GM18517 (cell line): ENCODE data around the gene GDPD2.
A peak's percentile ranks its signal among the peaks of the same experiment; 100 is the strongest.

ENCODE experiments used
- ATAC-seq: cut with Tn5 transposase; IDR thresholded peaks from one replicate; pipeline ENCODE4 v1.9.1; 2021; ENCODE audit warnings: mild to moderate bottlenecking, moderate library complexity; ENCODE audit not compliant: unreplicated experiment

The GDPD2 gene

DNA sequence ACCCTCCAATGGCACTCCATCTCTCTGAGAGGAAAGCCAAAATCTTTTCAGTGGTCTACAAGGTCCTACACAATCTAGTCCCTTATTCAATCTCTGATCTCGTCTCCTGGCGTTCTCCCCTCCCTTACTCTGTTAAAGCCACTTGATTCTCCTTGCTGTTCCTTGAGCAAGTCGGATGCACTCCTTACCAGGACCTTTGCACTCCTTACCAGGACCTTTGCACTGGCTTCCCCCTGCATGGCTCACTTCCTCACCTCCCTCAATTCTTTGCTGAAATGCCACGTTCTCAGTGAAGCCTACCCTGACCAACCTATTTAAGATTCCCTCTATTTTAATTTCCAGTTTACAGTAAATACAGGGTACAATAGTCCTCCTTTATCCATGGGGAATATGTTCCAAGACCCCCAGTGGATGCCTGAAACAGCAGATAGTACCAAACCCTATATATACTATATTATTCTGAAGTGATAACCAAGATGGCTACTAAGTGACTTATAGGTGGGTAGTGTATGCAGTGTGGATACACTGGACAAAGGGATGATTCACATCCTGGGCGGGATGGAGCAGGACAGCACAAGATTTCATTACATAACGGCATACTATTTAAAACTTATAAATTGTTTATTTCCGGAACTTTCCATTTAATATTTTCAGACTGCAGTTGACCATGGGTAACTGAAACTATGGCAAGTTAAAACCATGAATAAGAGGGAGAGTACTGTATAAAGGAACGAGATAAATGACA, 15.0 kb downstream of the GDPD2 start:
- no peak for ATAC-seq

DNA sequence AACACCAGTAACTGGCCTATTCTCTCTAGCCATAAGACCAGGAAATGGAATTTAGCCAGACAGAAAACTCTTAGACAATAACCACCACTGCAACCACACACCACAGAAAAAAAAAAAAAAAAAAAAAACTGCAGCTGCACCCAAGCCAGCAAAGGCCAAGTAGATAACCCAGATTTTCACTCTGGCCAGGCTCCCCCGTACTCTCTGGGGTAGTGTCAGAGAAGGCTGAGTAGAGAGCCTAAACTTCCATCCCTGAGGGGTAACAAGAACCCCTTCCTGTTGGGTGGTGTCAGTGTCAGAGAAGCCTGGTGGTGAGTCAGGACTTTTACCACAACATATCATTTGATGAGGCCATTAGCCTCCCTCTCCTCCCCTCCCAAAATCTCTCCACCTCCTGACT, 15.9 kb downstream of the GDPD2 start:
- ATAC-seq: no peak

DNA sequence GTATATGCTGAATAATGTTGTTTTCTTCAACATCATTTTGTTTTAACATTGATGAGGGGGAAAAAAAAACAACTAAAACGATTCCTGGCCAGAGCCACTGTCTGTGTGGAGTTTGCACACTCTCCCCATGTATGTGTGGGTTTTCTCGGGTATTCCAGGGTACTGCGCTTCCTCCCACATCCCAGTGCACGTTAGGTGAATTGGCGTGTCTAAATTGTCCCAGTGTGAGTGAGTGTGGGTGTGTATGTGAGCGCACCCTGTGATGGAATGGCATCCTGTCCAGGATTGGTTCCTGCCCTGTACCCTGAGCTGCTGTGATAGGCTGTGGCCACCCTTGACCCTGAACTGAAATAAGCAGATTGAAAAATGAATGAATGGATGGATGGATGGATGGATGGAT, 19.1 kb downstream of the GDPD2 start:
- no peak for ATAC-seq

DNA sequence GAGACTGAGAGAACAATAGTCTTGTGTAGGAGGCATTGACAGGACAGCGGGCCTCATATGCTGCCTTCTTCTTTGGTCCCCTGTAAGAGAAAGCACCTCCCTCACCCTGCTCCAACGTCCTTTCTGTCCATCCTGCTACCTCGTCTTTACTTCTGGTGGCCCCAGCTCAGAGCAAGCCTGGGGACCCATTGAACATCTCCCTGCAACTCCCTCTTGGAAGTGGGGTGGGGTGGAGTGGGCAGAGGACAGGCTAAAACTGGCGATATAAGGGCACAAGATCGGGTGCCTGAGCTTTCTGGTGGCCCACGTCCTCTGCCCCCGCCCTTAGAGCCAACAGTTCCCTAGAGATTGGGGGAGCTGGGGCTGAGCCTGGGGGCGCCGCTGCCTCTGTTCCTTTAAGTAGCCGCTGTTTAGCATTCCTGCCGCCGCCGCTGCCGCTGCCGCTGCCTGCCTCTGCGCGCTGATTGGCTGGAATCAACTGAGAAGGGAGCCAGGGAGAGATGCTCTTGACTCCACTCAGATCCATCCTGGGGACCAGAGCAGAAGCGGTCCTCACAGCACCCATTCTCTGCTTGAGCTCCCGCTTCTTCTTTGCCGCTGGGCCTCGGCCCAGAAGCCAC, 21.3 kb downstream of the GDPD2 start, which contains the start of gene DLG3:
DLG3 (plus strand) TSS at position 510 of the 620 bp plus-strand sequence. CDS start 367 bp downstream, outside the sequence.
- no peak for ATAC-seq

DNA sequence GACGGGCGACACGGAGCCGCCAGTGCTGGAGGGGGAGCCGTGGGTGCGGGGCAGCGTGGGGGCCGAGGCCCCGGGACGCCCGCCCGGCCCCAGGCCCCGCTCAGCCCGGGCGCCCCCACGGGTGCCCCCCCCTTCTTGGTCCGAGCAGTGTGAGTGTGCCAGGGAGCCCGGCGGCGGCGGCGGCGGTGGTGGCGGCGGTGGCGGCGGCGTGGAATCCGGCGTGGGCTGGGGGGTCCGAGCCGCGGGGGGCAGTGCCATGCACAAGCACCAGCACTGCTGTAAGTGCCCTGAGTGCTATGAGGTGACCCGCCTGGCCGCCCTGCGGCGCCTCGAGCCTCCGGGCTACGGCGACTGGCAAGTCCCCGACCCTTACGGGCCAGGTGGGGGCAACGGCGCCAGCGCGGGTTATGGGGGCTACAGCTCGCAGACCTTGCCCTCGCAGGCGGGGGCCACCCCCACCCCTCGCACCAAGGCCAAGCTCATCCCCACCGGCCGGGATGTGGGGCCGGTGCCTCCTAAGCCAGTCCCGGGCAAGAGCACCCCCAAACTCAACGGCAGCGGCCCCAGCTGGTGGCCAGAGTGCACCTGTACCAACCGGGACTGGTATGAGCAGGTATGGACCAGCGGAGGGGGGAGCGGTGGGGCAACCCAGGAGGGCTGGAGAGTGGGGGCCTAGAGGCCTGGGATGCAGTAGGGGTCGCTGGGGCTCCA, 22.0 kb downstream of the GDPD2 start:
- ATAC-seq: no peak

DNA sequence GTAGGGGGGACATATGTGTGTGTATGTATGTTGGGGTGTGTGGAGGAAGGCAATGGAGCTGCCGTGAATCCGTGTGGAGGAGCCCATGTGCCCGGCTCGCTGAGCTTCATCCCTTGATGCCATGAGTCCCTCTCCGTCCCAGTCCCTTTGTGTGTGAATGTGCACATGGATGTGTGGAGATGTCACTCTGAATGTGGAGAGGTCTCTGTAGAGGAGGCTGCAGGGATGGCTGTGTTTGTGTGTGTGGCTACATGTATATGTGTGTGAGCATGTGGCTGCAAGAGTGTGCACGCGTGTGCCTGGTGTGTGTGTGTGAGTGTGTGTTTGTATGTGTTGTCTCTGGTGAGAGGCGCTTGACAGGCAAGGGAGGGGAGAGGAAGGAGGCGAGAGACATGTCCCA, 22.8 kb downstream of the GDPD2 start:
- no peak for ATAC-seq

DNA sequence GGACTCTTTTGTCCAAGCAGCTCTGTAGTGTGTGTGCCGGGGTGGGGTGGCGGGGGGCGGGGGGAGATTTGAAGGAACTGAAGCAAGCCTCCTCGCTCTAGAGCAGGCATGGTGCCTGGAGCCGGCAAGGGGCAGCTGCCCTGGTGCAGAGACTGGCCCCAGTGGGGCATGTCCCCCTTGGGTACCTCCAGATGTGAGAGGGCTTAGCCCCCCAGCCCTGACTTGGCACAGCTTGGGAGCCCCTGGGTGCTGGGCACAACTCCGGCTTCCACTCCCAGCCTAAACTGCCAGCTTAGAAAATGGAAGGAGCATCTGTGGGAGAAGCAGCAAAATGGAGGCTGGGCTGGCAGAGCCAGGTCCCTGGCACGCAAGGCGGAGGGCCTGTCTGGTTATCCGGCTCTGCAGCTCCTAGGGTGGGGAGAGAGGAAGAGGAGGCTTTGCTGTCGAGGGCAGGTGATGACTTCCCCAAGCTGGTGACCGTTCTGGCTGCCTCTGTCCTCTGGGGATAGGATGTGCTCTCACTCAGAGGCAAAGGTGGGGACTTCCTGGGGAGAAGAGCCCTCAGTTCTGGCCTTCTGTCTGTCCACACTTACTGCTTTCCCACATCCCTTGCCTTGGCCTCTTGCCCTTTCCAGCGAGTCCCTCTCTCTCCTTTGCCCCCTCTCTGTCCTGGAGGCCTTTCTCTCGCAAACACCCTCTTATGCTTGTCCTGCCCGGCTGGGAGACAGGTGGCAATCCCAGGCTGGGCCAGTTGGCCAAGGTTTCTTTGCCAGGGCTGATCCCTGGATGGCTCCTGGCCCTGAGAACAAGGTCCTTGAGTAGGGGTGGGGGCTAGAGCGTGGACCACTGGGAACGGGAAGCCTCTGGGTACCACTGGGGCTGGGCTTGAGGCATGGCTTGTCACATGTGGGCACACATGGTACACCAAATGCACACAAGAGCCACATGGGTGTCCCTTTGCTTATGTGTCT, 23.6 kb downstream of the GDPD2 start:
- ATAC-seq: no peak

DNA sequence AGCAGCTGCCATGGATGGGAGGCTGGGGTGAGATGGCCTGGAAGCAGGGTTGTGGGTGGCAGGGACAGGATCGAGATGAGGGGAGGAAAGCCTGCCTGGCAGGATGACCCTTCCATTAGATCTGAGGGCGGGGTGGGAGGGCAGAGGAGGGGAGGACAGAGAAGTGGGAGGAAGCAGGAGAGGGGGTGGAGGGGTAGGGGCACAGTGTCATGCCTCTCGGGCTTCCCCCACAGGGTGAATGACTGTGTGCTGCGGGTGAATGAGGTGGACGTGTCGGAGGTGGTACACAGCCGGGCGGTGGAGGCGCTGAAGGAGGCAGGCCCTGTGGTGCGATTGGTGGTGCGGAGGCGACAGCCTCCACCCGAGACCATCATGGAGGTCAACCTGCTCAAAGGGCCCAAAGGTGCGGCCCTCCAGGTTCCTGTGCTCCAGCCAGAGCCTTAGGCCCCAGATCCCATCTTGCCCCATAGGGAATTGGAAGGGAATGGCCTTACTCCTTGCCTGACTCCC, 26.4 kb downstream of the GDPD2 start:
- no peak for ATAC-seq

DNA sequence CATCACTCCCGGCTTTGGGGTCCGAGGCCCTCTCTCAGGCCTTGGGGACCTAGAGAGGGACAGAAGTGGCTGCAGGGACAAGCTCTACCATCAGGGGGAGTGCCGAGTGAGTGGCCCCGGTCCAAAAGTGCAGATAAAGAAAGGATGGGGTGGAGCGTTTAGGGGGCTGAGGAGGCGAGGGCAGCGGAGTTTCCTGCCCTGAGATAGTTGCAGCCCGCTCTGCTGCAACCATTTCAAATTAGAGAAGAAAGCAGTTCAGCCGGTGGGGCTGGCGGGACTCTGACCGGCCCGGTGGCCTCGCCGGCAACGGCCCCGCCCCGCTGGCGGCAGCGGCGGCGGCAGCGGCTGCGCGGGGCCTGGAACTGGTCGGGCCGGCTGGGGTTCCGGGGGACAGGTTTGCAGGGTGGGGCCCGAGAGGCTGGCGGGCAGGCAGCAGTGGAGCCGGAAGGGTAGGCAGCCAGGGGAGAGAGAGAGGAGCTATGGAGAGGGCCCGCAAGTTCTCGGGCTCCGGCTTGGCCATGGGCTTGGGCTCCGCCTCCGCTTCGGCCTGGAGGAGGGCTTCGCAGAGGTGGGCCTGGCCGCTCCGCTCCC, 29.1 kb downstream of the GDPD2 start:
- no peak for ATAC-seq

DNA sequence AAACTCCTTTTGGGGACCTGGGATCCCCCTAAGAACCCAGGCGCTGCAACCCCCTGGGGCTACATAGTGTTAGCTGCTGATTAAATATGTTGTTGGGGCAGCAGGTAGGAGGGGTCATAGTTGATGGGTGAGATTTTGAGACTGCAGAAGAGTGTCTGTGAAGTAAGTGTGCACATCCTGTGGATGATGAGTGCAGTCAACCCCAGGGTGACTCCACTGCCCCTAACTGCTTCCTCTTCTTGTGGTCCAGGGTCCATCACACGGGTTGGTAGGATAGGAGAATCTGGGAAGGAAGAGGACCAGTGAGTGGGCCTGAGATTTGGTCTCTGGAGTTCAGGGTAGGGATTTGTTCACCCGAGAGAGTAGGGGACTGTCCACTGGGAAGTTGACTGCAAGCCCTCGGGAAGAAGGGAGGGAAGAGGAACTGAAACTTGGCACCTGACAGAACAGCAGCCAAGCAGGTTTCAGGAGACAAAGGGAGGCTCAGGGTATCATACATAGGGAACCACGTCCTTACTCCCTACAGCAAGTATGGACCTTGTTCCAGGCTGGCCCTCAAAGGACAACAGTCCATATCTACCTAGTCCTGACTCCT, 30.0 kb downstream of the GDPD2 start:
- no peak for ATAC-seq

DNA sequence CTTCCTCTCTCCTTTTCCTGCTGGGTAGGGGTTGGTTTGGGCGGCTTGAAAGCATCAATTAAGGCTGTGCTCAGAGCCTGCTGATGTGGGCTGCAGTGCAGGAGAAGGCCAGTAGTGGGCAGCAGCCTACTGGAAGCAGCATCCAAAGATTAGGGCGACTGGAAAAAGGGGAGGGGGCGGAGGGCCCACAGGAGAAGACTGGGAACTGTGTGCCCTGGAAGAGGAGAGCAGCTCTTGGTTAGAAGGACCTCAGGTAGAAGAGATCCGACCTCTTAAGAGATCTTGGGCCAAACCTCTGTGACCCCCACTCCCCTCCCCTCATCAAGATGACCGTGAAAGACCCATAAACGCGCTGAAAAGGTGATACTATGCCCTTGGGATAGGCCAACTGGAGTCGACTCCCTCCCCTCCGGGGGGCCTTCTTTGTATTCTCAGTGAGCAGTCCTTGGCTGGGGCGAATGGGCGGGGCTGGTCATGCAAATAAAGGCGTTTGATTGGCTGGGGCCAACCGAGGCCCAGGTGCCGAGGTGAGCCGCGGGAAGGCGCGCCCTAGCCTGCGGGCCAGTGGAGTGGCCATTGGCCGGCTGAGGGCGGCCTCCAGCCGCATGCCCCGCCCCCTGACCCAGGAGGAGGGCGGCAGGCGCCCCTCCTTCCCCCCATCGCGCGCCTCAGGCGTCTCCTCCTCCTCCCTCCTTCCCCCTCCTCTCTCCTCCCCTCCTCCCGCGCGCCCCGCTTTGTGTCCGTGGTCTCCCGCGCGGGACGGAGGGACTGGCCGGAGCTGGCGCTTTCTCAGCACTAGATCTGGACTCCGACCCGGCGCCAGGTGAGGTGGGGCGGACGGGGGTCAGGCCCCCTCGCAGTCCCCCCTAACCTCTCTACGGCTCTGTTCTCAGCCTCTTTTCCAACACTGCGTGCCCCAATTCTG, 31.6 kb downstream of the GDPD2 start:
- peak; percentile 45 for ATAC-seq

DNA sequence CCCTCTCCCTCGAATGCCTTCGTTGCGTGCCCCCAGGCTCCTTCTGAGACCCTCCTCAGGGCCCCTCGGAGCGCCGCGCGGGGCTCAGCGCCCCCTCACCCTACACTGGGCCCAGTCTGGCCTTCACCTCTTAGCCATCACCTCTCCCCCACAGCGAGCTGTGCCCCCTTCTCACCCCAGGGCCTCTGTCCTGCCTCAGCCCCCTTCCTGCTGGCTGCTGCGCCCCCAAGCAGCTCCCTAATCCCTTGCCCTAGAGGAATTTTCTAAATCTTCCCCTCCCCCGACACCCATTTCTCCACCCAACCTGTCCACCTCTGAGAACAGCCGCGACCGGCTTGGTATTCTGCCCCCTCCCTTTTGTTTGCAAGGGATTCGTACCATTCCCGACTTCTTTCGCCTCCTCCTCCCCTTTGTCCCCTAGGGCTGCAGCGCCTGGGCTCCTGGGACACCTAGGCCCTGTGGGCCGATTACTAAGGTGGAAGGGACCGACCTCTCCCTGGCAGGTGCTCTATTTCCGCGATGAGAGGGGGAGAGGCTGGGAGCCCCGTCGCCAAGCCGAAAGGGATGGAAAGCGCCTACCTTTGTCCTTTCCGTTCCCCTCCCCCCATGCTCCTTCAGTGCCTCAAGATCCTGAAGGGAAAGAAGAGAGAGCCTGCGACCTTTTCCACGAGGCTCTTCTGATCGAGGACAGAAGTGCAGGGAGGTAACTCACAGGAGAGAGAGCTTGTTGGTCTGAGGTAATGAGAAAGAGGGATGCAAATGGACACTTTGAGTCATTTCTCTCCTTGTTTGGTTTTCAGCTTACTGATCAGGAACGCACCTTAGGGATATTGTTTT, 32.5 kb downstream of the GDPD2 start:
- ATAC-seq: no peak

DNA sequence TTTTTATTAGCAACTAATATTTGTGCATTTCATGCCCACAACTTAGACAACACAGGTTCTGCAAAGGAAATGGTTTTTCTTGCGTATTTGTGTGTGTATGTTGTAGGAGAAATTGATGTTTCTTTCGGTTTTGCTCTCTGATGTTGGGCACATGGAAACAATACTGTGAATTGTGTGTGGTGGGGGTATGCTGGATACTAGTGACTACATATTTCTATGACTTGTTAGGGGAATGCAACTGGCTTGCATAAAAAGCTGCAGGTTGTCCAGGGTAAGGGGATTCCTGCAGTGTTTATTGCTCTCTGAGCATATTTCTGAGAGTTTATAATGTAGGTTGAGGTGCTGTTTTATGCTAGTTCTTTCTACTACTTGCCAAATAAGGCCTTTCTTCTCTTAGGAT, 33.1 kb downstream of the GDPD2 start:
- no peak for ATAC-seq

DNA sequence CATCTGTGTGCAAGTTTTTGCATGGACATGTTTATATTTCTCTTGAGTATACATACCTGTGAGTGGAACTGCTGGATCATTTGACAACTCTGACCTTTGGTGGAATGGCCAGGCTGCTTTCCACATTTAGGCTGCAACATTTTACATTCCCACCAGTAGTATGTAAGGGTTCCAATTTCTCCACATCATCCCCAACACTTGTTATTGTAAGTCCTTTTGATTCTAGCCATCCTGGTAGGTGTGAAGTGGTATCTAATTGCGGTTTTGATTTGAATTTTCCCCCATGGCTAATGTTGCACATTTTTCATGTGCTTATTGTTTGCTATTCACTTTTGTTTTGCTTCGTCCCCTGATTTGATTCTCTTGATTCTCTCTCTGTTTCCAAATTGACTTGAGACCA, 37.9 kb downstream of the GDPD2 start:
- no peak for ATAC-seq

DNA sequence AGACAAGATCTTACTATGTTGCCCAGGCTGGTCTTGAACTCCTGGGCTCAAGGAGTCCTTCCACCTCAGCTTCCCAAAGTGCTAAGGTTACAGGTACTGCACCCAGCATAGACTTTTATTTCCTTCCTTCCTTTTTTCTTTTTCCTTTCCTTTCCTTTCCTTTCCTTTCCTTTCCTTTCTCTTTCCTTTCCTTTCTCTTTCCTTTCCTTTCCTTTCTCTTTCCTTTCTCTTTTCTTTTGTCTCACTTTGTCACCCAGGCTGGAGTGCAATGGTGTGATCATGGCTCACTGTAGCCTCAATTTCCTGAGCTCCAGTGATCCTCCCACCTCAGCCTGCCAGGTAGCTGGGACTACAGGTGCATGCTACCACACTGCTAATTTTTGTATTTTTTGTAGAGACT, 40.9 kb downstream of the GDPD2 start:
- no peak for ATAC-seq

DNA sequence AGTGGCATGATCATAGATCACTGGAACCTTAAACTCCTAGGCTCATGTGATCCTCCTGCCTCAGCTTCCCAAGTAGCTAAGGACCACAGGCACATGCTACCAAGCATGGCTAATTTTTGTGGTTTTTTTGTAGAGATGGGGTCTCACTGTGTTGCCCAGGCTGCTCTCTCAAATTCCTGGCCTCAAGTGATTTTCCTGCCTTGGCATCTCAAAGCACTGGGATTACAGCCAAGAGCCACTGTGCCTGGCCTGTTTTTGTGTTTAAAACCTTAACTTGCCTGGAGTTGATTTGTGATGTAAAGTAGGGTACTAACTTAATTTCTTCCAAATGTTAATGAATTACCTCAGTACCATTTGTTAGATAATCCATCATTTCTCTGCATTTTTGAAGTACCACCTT, 43.9 kb downstream of the GDPD2 start:
- no peak for ATAC-seq

DNA sequence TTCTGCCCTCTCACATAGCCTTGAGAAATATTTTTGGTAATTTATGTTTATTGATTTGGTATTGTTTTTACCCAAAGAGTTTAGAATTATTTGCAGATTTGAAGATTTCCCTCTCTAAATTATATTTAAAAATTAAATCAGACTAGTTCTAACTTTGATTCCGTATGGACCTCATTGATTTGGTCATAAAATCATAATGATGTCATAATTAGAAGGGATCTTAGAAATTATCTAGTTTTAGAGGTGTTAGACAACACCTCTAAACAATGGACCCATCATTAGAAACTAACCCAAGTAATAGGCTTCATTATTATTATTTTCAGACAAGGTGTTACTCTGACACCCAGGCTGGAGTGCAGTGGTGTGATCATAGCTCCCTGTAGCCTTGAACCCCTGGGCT, 45.6 kb downstream of the GDPD2 start:
- no peak for ATAC-seq

DNA sequence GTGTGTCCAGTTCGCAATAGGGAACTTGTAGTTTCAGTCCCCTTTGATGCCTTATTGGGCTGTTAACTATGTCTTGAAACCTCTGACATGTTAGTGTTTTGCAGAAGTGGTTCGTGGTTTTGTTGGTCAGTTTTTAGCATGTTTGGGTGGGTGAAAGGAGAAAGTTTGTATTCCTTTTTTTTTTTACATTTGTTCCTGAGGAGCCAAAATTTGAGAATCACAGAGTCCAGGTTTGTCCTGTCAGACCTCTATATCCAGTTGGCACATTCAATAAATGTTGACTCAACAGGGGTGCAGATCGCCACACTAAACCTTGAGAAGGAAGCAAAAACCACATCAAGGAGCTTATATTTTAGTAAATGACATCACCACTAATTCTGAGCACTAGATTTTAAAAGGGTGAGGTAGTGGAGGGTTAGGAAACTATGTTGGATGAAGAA, 47.8 kb downstream of the GDPD2 start:
- peak; percentile 57 for ATAC-seq
